ENCODE data around the gene GNAL.

GNAL gene

DNA sequence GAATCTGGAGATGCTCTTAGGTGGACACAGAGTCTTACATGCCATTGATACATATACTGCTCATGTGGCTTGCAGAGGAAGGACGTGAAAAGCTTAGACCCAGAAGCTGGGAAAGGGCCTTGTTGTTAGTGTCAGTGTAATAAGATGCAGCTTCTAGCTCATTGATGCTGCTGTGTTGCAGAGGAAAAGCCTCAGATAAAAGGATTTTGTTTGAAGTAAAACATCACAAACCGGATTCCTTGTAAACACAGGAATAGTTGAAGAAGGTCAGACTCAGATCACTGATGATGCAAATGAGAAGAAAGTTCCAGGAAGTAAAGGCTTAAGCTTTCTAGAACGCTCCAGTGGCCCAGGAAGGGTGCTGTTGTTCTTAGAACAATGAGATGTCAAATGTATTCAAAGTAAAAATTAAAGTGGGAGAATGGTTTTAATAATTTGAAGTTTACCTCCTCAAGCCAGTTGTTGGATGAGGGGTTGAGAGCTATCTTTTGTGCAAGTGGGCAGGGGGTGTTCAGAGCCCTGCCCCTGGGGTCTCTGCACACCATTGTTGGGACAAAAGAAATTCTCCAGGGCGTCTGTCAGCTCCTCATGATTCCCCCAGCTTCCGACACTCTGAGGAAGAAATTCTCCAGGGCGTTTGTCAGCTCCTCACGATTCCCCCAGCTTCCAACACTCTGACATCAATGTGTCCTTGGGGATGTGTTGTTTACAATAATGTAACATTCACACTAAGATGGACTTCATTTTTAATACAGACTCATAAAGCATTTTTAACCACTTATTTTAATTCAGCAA lies 100.8 kb downstream of the GNAL start:
- no peak for TF ChIP-seq CTCF (IDR thresholded peaks at IDR 0.05; ENCODE audit: low read depth, low read length)
- peaks cover 4% of the 10 kb centered on the region for H3K9me3 ChIP-seq (ENCODE audit: severe bottlenecking)
- H3K27ac ChIP-seq, result no peak overlapping the region
- no peaks in the 10 kb centered on the region for H3K36me3 ChIP-seq
- no peak for DNase-seq
- no peak overlapping the region for H3K4me3 ChIP-seq (ENCODE audit: low read depth, low read length)
- H3K27me3 ChIP-seq (ENCODE audit: insufficient read depth, low read depth, severe bottlenecking), result no peaks in the 10 kb centered on the region

DNA sequence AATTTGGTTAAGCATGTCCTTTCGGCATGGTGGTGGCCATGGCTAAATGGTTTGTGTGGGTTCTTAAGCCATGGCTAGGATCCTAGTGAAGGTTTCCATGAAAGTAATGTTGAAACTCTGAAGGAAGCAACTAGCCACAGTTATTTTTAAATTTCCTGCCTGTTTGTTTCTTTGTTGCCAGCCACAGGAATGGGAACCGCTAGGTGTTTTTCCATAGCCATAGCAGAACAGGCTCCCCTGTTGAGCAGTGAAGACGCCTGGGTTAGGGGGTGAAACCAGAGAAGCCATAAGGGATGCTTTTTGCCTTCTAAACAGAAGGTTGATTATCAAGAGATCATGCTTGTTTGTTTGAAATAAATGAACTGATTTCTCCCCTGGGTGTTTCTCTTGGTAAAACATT lies 102.1 kb downstream of the GNAL start:
- DNase-seq, result no peak
- H3K4me3 ChIP-seq (ENCODE audit: low read depth, low read length), result no peak overlapping the region
- no peaks in the 10 kb centered on the region for H3K36me3 ChIP-seq
- TF ChIP-seq CTCF (IDR thresholded peaks at IDR 0.05; ENCODE audit: low read depth, low read length), result no peak
- no peak overlapping the region for H3K27ac ChIP-seq
- H3K27me3 ChIP-seq (ENCODE audit: insufficient read depth, low read depth, severe bottlenecking), result no peaks in the 10 kb centered on the region
- peaks cover 4% of the 10 kb centered on the region for H3K9me3 ChIP-seq (ENCODE audit: severe bottlenecking)

DNA sequence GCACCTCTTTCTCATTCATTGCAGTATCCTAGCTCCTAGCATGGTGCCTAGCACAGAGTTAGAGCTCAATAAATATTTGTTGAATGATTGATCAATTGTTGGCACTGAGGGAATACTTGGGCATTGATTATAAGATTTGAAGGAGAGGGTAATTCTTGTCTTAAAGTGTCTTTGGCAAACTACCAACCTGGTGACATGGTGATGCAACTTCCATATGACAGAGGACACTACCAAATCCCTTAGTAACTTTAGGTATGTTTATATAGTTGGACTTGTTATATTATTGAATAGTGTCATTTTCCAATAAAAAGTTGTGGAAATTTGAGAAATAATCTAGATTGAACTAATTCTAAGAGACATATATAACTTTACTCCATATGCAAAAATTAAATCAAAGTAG lies 103.6 kb downstream of the GNAL start:
- Histone ChIP-seq H3K27ac (no peak overlapping the region), H3K4me3 (ENCODE audit: low read depth, low read length) (no peak overlapping the region), H3K9me3 (ENCODE audit: severe bottlenecking) (peaks cover 4% of the 10 kb centered on the region), H3K27me3 (ENCODE audit: insufficient read depth, low read depth, severe bottlenecking) (no peaks in the 10 kb centered on the region), H3K36me3 (no peaks in the 10 kb centered on the region)
- TF ChIP-seq CTCF (IDR thresholded peaks at IDR 0.05; ENCODE audit: low read depth, low read length), result no peak
- DNase-seq, result no peak

GRCh38 chr18:11794195-11794594 lies 105.1 kb downstream of the GNAL start:
- H3K36me3 ChIP-seq, result no peaks in the 10 kb centered on the region
- peaks cover 4% of the 10 kb centered on the region for H3K9me3 ChIP-seq (ENCODE audit: severe bottlenecking)
- H3K4me3 ChIP-seq (ENCODE audit: low read depth, low read length), result no peak overlapping the region
- no peak overlapping the region for H3K27ac ChIP-seq
- TF ChIP-seq CTCF (IDR thresholded peaks at IDR 0.05; ENCODE audit: low read depth, low read length), result no peak
- no peak for DNase-seq
- no peaks in the 10 kb centered on the region for H3K27me3 ChIP-seq (ENCODE audit: insufficient read depth, low read depth, severe bottlenecking)

- H3K27me3 ChIP-seq (ENCODE audit: insufficient read depth, low read depth, severe bottlenecking), result no peaks in the 10 kb centered on the region
- no peaks in the 10 kb centered on the region for H3K36me3 ChIP-seq
- DNase-seq, result no peak
- peaks cover 4% of the 10 kb centered on the region for H3K9me3 ChIP-seq (ENCODE audit: severe bottlenecking)
- H3K4me3 ChIP-seq (ENCODE audit: low read depth, low read length), result no peak overlapping the region
- H3K27ac ChIP-seq, result no peak overlapping the region
- no peak for TF ChIP-seq CTCF (IDR thresholded peaks at IDR 0.05; ENCODE audit: low read depth, low read length)
Observed at GRCh38 chr18:11795916-11796315, 106.9 kb downstream of the GNAL start.

DNA sequence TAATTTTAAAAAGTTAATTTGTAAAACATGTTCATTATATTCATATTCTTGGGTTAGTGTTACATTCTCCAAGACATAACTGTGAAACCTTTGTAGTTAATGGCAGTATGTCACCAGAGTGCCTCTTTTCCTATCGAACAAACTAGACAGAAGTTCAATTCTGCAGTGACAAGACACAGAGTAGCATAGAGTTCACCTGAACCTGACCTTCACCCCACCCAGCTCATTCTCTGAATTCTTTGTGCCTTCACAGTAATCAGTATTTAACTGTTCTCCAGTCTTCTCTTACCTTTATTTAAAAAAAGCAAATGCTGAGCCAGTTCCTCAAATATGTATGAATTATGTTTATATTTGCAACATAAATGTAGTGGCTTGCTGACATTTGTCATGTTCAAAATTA lies 109.2 kb downstream of the GNAL start:
- Histone ChIP-seq H3K27ac (no peak overlapping the region), H3K36me3 (no peaks in the 10 kb centered on the region), H3K4me3 (ENCODE audit: low read depth, low read length) (no peak overlapping the region), H3K9me3 (ENCODE audit: severe bottlenecking) (peaks cover 4% of the 10 kb centered on the region), H3K27me3 (ENCODE audit: insufficient read depth, low read depth, severe bottlenecking) (no peaks in the 10 kb centered on the region)
- no peak for DNase-seq
- TF ChIP-seq CTCF (IDR thresholded peaks at IDR 0.05; ENCODE audit: low read depth, low read length), result no peak
